Right kidney (tissue), 9 donors: ENCODE measurements around the gene NFKBIE.
"Not testable (repeated sequence)": the region's sequence is repeated elsewhere in the genome, so short reads cannot be mapped to it uniquely, and the experiment has no call there.

Experiments used
- DNase-seq: peaks from one replicate; pipeline ENCODE4 v3.0.0-alpha.2; 2016
- long read RNA-seq, 8 donors: transcript quantifications; one replicate each; lab custom pipeline, GENCODE V29; 2026

Gene NFKBIE, protein sequence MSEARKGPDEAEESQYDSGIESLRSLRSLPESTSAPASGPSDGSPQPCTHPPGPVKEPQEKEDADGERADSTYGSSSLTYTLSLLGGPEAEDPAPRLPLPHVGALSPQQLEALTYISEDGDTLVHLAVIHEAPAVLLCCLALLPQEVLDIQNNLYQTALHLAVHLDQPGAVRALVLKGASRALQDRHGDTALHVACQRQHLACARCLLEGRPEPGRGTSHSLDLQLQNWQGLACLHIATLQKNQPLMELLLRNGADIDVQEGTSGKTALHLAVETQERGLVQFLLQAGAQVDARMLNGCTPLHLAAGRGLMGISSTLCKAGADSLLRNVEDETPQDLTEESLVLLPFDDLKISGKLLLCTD
- long read RNA-seq, donor 1, partial matches to known transcripts: 0 of 3 reads
- long read RNA-seq, donor 1, other reads (novel, unspliced or antisense): 0 of 3 reads
- long read RNA-seq, donor 2: 0 reads
- long read RNA-seq, donor 3, partial matches to known transcripts: 0 of 2 reads
- long read RNA-seq, donor 3, other reads (novel, unspliced or antisense): 0 of 2 reads
- long read RNA-seq, donor 4, partial matches to known transcripts: 0 of 1 reads
- long read RNA-seq, donor 4, other reads (novel, unspliced or antisense): 0 of 1 reads
- long read RNA-seq, donor 5, partial matches to known transcripts: 0 of 3 reads
- long read RNA-seq, donor 5, other reads (novel, unspliced or antisense): 0 of 3 reads
- long read RNA-seq, donor 6, partial matches to known transcripts: 0 of 4 reads
- long read RNA-seq, donor 6, other reads (novel, unspliced or antisense): 0 of 4 reads
- long read RNA-seq, donor 7, partial matches to known transcripts: 0 of 4 reads
- long read RNA-seq, donor 7, other reads (novel, unspliced or antisense): 0 of 4 reads
- long read RNA-seq, donor 8, partial matches to known transcripts: 0 of 2 reads
- long read RNA-seq, donor 8, other reads (novel, unspliced or antisense): 0 of 2 reads

DNA sequence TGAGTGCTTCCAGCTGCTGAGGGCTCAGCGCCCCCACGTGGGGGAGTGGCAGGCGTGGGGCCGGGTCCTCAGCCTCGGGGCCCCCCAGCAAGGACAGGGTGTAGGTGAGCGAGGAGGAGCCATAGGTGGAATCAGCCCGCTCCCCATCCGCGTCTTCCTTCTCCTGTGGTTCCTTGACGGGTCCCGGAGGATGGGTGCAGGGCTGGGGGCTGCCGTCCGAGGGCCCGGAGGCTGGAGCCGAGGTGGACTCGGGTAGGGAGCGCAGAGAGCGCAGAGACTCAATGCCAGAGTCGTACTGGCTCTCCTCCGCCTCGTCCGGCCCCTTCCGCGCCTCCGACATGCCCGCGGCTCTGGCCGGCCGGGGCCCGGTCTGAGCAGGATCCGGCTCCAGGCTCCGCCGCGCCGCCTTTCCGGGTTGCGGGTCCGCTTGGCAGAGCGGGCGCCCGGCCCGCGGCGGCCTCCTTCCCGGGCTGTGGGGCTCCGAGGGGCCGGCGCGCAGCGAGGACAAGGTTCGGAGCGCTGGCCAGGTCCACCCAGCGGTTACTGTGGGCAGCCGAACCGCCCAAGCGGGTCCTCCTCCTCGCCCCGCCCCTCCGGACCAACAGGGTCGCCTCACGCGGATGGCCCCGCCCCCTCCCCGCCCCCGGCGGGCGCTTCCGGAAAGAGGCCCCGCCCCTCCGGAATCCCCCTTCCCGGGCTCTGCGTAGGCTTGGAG, at the start of gene NFKBIE:
TSS of gene NFKBIE (minus strand) at position 545 of the 715 bp plus-strand sequence. CDS start at position 340, 205 bp downstream.
- DNase-seq: peak; percentile 96

DNA sequence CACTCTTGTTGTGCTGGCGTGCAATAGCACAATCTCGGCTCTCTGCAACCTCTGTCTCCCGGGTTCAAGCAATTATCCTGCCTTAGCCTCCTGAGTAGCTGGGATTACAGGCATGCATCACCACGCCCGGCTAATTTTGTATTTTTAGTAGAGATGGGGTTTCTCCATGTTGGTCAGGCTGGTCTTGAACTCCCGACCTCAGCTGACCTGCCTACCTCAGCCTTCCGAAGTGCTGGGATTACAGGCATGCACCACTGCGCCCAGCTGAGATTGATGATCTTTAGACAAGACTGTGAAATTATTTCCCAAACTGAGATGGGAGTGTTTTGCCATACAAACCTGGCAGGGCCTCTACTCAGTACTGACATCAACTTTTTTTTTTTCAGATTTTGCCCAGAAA, 49.3 kb upstream of the NFKBIE start:
- DNase-seq: not testable (repeated sequence)

DNA sequence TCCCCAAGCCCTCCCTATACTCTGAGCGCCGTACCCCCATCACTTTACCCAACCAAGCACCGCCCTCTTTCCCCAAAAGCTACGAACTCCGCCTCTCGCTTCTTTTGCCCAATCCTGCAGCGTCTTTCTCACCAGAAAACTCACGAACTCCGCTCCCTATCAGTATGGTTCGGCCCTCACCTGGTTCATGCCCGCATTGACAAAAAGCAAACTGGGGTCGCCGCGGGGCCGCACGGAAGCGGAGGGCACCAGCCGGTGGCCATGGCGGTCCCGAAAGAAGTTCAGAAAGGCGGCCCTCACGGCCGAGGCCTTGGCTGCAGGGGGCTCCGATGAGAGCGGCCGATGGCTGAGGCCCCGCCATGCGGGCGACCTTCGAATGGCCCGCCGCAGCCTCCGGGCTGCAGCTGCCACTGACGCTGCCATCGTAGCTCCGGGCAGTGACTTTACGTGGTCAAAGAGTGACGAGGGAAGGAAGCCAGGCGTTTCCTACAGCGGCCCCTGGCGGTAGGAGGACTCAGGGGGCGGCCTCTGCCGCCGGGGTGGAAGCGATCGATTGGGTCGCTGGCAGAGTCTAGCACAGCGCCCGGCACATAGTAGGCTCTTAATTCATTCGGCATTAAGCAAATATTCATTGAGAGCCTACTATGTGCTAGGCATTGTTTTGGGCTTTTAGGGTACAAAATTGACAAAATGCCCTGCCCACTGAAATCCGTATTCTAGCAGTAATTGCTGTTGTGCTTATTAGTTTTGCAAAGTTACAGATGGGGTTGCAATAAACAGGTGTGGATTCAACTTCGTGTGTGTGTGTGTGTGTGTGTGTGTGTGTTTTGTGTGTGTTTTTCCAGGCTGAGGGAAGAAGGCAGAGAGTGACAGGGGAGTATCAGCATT, 47.8 kb upstream of the NFKBIE start, which contains the start of gene AARS2:
TSS of gene AARS2 (minus strand) at position 447 of the 888 bp plus-strand sequence. CDS start at position 423, 24 bp downstream.
- peak; percentile 81 for DNase-seq

DNA sequence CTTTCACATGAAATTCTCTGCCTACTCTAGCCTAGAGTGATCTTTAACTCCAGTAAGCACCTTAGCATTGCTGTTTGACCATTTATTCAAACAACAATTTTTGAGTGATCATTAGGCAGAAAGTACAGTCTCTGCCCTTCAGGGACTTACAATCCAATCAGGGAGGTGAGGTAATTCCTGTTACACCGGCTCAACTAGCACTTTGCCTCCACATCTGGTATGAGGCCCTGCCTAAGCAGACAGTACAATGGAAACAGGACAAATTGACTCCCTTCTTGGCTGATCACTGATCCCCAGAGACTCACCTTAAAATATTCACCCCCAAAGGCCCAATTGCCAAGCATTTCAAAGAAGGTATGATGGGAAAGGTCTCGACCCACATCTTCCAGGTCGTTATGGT, 46.4 kb upstream of the NFKBIE start:
- DNase-seq: no peak

DNA sequence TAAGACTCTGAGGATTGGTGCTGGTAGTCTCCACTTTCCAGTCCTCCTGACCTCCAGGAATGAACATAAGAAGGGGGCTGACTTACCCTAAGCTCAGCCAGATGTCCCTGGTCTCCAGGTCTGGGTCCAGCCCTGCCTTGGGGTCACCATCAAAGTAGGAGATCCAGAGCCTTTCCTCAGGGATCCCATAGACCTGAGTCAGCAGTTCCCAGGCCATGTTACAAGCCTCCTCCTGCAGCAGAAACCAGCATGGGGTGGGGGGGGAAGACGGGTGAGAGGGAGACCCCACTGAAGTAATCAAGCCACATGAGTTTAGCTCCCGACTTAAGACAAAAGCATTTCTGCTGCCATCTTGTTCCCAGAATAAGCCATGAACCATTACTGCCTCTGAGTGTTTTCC, 46.0 kb upstream of the NFKBIE start:
- no peak for DNase-seq

DNA sequence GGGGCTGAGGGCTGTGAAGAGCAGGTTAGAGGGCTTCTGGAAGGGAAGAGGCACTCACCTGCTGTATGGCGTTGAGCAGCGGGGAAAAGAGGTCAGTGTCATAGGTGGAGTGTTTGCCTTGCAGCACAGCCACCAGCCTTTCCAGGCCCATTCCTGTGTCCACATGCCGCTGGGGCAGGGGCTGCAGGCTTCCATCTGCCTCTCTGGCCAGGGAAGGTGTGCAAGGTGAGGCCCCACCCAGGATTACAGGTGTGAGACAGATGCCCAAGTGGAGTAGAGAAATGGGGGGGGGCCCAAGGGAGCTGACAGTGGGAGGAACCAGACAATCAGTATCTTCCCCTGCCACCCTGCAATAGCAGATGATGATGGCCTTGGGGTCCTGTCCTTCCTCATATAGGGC, 44.9 kb upstream of the NFKBIE start:
- no peak for DNase-seq

DNA sequence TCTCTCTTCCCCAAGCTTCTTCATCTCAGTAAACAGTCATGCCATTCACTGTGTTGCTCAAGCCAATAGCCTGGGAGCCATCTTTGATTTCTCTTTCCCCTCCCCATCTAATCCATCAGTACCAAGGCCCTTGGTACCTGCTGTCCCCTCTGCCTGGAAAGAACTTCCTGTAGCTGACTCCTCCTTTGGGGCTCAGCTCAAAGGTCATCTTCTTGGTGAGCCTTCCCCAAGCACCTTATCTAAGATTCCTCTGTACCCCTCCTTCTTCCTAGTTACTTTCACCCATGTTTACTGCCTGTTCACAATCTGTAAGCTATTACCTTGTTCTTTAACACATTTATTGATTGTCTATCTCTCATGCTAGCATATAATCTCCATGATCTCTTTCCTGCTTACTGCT, 44.3 kb upstream of the NFKBIE start:
- no peak for DNase-seq

DNA sequence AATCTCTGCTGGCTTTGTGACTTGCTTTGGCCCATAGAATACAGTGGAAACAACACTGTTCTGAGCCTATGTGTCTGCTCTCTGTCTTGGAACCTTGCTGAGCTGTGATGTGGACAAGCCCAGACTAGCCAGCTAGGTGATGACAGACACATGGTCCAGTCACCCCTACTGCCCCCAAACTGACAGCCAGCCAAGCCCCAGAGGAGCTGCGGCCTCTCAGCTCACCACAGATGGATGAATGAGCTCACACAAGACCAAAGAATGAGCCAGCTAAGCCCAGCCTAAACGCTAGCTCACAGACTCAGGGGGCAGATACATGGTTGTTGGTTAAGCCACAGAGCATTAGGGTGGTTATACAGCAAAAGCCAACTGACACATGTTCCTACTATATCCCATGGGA, 43.7 kb upstream of the NFKBIE start:
- no peak for DNase-seq

DNA sequence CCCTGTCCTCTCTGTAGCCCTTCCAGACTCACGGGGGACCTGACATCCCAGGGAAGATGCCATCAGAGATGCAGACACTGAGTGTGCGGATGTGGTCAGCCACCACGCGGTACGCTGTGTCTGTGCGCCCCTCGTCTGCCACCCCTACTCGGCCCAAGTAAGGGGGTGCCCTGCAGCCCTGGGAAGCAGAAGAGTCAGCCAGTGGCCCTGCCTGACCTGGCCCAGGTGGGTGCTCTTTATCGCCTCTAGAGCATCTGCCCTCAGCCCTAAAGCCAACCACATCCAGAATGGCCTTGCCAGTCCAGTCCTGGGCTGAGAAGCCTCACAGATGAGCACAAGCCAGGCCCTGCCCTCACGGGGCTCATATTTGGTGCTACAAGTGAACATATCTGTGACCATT, 41.9 kb upstream of the NFKBIE start:
- no peak for DNase-seq

DNA sequence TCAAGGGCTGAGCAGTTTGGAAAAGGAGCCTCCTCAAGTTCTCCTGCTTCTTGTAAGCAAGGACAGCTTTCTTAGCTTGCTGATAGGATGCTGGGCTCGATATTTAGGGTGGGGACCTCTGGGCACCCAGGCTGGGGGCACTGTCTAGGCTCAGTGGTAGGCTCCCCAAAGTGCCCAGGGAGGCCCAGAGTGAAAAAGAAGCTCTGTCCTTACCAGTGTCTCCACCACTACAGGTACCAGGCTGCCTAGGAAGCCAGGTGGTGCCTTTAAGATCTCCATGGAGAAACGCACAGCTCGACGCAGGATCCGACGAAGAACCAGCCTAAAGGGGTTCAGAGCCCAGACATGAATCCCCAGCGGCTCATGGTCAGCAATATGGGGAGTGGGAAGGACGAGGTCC, 41.4 kb upstream of the NFKBIE start:
- no peak for DNase-seq

DNA sequence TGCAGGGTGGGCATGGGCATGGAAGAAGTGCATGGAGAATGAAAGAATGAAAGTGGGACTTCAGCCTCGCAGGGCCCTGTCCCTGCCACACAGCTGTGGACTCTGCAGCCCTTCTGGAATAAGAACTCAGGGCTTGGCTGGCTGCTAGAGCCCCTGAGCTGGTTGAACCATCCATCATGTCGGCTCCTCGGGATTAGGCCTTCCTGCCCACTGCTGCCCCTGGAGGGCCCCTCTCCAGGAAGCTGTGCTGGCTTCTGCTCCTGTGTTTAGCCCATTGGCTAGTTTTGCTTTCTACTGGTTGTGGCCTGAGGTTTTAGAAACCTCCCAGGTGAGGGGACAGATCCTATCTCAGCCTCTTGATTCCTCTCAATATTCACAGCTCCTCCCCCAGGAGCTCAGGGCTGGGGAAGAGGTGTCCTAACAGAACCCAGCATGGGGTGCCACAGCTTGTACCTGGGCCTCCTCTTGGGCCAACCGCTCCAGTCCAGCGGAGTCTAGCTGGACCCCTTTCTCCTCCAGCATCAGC, 39.9 kb upstream of the NFKBIE start:
- DNase-seq: no peak

DNA sequence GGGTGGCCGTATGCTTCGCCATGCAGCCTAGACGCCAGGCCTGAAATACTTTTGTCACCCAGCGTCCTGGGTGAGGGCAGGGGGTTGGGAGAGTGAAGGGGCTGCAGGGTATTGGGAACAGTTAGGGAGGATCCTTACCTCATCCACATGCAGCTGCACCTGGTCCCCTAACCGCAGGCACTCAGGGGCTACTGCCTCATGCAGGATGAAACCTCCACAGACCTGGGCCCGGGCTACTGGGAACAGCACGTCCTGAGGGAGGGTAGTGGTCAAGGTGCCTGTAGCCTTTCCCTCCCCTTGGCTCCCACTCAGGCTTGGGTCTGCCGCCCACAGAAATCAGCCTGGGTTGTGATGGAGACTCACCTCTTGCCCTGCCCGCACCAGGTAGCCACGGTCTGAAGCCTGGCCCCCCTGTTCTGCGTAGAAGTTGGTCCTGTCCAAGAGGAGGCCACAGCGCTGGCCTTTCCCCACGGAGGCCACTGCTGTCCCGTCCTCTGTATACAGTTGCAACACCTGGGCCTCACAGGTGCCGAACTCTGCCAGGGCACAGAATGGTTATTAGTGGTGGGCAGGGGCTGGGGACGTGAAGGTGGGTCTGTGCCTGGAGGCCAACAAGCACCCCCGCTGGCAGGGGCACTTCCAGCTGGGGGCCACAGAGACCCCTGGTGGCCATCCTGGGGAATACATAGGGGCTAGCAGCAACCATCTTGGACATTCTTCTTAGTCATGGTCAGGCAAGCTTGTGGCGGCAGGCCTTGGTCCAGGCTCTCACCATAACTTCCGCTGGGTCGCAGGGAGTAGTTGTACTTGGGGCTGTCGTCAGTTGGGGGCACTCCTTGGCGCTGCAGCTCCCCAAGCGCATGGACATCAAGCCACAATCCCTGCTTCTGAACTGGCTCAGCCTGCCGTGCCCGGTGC, 39.2 kb upstream of the NFKBIE start:
- DNase-seq: no peak

DNA sequence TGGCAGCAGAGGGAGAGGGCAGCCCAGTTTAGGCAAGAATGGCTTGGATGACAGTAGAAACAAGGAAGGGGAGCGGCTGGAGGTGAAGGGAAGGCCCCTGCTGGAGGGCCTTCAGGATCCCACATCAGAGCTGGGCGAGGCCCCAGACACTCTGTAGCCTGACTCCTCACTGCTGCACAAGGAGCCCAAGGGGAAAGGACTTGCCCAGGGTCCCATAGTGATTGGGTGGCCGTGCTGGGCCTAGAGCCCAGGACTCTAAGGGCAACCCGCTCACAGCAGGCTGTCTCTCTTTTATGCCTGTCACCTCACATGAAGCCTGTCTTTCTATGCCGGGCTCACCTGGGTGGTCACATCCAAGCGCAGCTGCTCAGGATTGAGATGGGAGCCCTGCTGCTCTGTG, 38.5 kb upstream of the NFKBIE start:
- DNase-seq: no peak

DNA sequence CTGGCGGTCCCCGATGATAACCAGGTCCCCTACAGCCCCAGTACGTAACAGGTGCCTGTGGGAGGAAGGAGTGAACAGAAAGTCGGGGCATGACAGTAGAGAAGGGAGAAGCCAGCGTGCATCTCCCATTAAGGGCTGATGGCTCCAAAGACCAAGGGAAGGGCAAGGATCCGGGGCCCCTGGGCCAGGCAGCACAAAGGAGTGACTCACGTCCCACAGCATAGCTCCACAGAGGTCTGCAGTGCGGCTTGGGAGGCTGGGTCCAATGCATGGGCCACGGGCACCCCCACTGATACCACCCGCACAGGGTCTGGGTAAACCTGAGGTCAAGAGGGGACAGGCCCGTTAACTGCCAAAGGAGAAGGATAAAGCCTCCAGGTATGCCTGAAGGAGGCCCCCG, 37.5 kb upstream of the NFKBIE start:
- DNase-seq: no peak

DNA sequence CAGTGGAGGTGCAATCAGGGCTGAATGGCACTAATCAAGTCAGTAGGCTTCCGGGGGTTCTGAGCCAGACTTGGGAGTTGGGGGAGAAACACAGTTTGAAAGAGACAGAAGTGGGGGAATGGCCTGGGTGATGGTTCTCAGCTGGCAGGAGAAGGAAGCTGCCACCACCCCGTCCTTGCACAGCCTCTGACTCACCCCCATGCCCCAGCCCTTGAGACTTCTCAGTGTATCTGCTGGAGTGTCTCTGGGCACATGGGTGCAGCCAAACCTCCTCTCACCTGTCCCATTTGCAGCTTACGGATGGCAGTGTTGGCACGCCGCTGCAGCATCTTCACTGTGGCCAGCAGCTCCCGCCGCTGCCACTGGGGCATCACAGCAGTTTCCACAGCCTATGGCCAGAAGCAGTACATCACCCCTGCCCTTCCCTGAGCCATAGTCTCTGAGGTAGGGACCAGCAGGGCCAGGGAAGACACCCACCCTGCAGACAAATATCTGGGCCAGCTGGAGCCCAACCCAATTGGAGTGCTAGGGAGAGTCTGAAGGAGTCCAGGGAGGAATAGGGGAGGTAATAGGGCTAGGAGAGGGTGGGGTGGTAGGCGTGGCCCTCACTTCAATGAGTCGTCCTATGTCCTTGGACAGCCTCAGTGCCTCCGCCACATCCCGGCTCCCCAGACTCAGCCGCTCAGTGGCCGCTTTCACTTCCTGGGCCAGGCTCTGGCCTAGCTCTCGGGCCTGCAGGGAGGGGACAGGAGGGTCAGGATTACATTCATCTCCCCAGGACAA, 36.6 kb upstream of the NFKBIE start:
- no peak for DNase-seq

DNA sequence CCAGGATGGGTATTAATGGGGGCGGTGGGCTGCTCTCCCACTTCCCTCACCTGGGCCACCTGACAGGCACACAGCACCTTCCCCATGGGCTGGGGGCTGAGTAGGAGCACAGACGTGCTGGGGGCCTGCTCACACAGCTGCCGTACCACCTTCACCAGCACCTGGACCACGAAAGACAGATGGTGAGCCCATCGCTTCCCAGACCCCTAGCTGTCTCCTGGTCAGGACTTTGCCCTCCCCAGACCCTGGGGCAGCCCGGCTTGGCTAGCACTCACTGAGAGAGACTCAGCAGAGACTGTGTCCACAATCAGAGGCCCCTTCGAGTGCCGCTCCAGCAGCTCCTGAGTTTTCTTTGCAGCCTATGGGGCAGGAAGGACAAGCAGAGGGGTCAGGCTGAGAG, 35.8 kb upstream of the NFKBIE start:
- no peak for DNase-seq

DNA sequence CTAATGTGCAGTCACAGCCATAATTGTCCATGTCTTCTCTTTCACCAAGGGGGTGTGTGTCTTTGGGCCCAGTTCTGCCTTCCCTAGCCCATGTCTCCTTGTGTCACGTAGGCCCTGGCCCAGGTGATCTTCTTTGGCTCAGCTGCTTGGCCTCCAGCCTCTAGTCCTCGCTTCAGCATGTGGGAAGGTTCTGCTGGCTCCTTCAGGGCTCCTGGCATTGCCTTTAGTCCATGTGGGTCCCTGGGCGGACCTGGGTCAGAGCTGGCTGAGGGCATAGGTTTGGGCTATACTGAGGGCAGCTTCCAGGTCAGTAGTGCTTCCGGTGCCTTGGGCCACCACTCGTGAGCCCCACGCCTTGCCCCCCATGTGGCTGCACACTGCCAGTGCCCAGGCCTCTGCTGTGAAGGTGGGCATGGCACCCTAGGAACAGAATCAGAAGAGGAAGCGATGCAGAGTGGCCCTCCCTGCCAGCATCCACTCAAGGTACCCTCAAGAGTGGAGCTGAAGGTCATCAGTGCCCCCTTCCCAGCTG, 35.0 kb upstream of the NFKBIE start:
- DNase-seq: no peak

DNA sequence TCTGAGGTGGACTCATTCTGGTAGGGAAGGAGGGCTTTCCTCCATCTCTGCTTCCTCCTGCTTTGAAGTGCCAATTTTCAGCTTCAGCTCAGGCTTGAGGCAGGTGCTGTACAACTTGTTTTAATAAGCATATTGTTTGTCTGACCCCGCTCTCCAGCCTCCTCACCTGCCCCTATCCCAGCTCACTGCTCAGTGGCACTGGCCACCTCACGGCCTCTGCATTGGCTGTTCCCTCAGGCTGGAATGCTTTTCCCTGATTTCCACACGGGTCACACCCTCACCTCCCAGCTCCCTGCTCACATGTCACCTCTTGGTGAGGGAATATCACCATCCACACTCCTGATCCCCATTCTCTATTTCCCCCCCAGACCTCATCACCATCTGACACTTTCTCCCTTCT, 33.5 kb upstream of the NFKBIE start:
- DNase-seq: no peak
